ENCODE results near the gene PRKN.

PRKN gene

GRCh38 chr6:161349886-161350285, 1377.7 kb downstream of the PRKN start:
- no peak for DNase-seq (ENCODE audit: low read depth in 1 of 2, low spot score in 1 of 2)
- H3K27me3 ChIP-seq (ENCODE audit: insufficient read depth, poor library complexity, severe bottlenecking) = no peaks in the 10 kb centered on the region
- TF ChIP-seq, protein P1, sequence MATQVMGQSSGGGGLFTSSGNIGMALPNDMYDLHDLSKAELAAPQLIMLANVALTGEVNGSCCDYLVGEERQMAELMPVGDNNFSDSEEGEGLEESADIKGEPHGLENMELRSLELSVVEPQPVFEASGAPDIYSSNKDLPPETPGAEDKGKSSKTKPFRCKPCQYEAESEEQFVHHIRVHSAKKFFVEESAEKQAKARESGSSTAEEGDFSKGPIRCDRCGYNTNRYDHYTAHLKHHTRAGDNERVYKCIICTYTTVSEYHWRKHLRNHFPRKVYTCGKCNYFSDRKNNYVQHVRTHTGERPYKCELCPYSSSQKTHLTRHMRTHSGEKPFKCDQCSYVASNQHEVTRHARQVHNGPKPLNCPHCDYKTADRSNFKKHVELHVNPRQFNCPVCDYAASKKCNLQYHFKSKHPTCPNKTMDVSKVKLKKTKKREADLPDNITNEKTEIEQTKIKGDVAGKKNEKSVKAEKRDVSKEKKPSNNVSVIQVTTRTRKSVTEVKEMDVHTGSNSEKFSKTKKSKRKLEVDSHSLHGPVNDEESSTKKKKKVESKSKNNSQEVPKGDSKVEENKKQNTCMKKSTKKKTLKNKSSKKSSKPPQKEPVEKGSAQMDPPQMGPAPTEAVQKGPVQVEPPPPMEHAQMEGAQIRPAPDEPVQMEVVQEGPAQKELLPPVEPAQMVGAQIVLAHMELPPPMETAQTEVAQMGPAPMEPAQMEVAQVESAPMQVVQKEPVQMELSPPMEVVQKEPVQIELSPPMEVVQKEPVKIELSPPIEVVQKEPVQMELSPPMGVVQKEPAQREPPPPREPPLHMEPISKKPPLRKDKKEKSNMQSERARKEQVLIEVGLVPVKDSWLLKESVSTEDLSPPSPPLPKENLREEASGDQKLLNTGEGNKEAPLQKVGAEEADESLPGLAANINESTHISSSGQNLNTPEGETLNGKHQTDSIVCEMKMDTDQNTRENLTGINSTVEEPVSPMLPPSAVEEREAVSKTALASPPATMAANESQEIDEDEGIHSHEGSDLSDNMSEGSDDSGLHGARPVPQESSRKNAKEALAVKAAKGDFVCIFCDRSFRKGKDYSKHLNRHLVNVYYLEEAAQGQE (IDR thresholded peaks at IDR 0.05; ENCODE audit: insufficient replicate concordance, low read depth) = no peak
- no peak for TF ChIP-seq SPI1 (IDR thresholded peaks at IDR 0.05; ENCODE audit: borderline replicate concordance, low read depth)
- no peak for TF ChIP-seq POLR2AphosphoS5 (IDR thresholded peaks at IDR 0.05; ENCODE audit: low read depth)
- TF ChIP-seq GABPA (IDR thresholded peaks at IDR 0.05; ENCODE audit: low read depth) = no peak
- TF ChIP-seq, protein P2, sequence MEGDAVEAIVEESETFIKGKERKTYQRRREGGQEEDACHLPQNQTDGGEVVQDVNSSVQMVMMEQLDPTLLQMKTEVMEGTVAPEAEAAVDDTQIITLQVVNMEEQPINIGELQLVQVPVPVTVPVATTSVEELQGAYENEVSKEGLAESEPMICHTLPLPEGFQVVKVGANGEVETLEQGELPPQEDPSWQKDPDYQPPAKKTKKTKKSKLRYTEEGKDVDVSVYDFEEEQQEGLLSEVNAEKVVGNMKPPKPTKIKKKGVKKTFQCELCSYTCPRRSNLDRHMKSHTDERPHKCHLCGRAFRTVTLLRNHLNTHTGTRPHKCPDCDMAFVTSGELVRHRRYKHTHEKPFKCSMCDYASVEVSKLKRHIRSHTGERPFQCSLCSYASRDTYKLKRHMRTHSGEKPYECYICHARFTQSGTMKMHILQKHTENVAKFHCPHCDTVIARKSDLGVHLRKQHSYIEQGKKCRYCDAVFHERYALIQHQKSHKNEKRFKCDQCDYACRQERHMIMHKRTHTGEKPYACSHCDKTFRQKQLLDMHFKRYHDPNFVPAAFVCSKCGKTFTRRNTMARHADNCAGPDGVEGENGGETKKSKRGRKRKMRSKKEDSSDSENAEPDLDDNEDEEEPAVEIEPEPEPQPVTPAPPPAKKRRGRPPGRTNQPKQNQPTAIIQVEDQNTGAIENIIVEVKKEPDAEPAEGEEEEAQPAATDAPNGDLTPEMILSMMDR (IDR thresholded peaks at IDR 0.05; ENCODE audit: insufficient read depth, low read length) = no peak

DNA sequence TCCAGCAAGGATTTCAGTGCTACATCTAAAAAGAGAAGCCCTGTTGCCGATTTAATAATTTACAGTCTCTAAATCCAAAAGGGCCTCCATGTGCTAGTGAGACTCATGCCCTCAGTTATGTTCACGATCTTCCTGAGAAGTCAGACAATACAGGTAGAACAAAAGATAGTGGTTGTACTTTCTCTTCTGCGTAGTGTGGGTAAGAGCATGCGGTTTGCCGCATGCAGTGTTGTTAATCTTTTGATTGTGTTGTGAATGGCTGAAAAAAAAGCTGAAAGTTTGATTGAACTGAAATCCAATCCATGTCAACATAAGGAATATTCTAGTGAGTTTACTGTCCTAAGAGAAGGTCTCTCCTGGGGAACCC, 1379.0 kb downstream of the PRKN start:
- Histone ChIP-seq H3K27ac (replicated peaks) (no peak overlapping the region), H3K4me3 (replicated peaks; ENCODE audit: insufficient read depth, low read length) (no peak overlapping the region), H3K27me3 (ENCODE audit: insufficient read depth, poor library complexity, severe bottlenecking) (no peaks in the 10 kb centered on the region)
- no peak for TF ChIP-seq GABPA (IDR thresholded peaks at IDR 0.05; ENCODE audit: low read depth)
- TF ChIP-seq, protein P1 (IDR thresholded peaks at IDR 0.05; ENCODE audit: insufficient replicate concordance, low read depth) = no peak
- TF ChIP-seq, protein P2 (IDR thresholded peaks at IDR 0.05; ENCODE audit: insufficient read depth, low read length) = no peak
- no peak for TF ChIP-seq POLR2AphosphoS5 (IDR thresholded peaks at IDR 0.05; ENCODE audit: low read depth)
- no peak for TF ChIP-seq SPI1 (IDR thresholded peaks at IDR 0.05; ENCODE audit: borderline replicate concordance, low read depth)
- no peak for DNase-seq (ENCODE audit: low read depth in 1 of 2, low spot score in 1 of 2)

More at GRCh38 chr6:161349886-161350285, 1377.7 kb downstream of the PRKN start:
- H3K4me3 ChIP-seq (replicated peaks; ENCODE audit: insufficient read depth, low read length) = no peak overlapping the region
- no peak overlapping the region for H3K27ac ChIP-seq (replicated peaks)

DNA sequence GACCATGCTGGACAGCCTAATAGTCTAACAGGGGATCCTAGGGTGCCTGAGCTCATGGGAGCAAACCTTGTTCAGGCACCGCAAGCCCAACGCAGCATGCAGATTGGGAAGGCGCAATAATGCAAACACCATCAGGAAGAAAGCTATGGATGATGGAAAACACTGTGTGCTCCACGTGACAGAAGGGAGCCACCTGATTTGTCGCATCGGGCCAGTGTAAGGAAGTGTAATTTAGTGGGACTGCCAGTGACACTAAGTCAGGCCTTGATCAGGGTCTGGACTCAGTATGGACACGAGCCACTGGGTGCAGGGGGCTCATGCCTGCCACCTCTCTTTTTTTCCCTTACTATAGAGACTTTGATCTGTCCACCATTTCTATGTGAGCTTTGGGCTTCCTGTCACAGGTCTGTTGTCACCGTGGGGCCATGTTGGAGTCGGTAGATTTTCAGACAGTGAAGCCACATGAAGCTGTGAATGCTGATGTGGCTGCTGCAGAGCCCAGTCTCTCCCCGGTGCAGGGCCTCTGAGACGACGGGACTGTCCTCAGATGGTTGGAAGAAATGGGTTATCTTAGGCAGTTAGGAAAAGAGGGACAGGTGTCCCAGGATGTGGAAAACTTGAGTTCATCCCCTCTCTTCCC, 1379.5 kb downstream of the PRKN start:
- no peak for DNase-seq (ENCODE audit: low read depth in 1 of 2, low spot score in 1 of 2)
- Histone ChIP-seq H3K4me3 (replicated peaks; ENCODE audit: insufficient read depth, low read length) (no peak overlapping the region), H3K27ac (replicated peaks) (no peak overlapping the region), H3K27me3 (ENCODE audit: insufficient read depth, poor library complexity, severe bottlenecking) (no peaks in the 10 kb centered on the region)
- TF ChIP-seq, protein P2 (IDR thresholded peaks at IDR 0.05; ENCODE audit: insufficient read depth, low read length) = no peak

DNA sequence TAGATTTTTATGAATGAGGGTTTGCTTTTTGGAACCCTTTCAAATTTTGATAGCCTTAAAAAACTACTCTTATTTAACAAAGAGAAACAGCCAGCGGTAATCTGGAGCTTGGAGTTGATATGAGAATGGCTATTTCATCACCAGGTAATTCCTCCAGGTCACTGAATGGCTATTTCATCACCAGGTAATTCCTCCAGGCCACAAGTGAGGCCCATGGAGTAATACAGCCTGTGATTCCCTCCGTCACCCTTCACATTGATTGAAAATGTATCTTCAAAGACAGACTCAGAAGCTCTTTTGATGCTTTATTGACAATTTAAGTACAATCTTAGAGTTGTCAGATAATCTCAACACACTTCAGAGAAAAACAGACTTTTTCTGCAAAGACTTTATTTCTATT, 1380.4 kb downstream of the PRKN start:
- Histone ChIP-seq H3K27me3 (ENCODE audit: insufficient read depth, poor library complexity, severe bottlenecking) (no peaks in the 10 kb centered on the region), H3K27ac (replicated peaks) (no peak overlapping the region), H3K4me3 (replicated peaks; ENCODE audit: insufficient read depth, low read length) (no peak overlapping the region)
- TF ChIP-seq, protein P2 (IDR thresholded peaks at IDR 0.05; ENCODE audit: insufficient read depth, low read length) = no peak
- DNase-seq (ENCODE audit: low read depth in 1 of 2, low spot score in 1 of 2) = no peak
